Measurements from ENCODE around the gene SKAP1.
"Not testable (repeated sequence)": the region's sequence is repeated elsewhere in the genome, so short reads cannot be mapped to it uniquely, and the experiment has no call there.

SKAP1 gene

GRCh38 chr17:48410821-48411220 is 19.2 kb downstream of the SKAP1 start:
- H3K9me3 ChIP-seq (ENCODE audit: control insufficient read depth, low read length); DNase-seq (ENCODE audit: low read depth); H3K4me1 ChIP-seq (ENCODE audit: control insufficient read depth, insufficient read depth, low read length); H3K4me3 ChIP-seq (ENCODE audit: low read length); H3K27me3 ChIP-seq (replicated peaks; ENCODE audit: control insufficient read depth, insufficient read depth, low read length); H3K36me3 ChIP-seq (ENCODE audit: control insufficient read depth, insufficient read depth, low read length, severe bottlenecking); H3K9ac ChIP-seq (ENCODE audit: low read length): not testable (repeated sequence)

- Histone ChIP-seq H3K4me3 (ENCODE audit: low read length) (no peak overlapping the region), H3K36me3 (ENCODE audit: control insufficient read depth, insufficient read depth, low read length, severe bottlenecking) (no peaks in the 10 kb centered on the region), H3K27me3 (replicated peaks; ENCODE audit: control insufficient read depth, insufficient read depth, low read length) (no peaks in the 10 kb centered on the region), H3K9me3 (ENCODE audit: control insufficient read depth, low read length) (no peaks in the 10 kb centered on the region), H3K9ac (ENCODE audit: low read length) (no peak overlapping the region), H3K4me1 (ENCODE audit: control insufficient read depth, insufficient read depth, low read length) (no peaks in the 10 kb centered on the region)
- no peak for DNase-seq (ENCODE audit: low read depth)
These were observed 20.4 kb downstream of the SKAP1 start for GRCh38 chr17:48409607-48410006.

GRCh38 chr17:48406936-48407567 is 23.0 kb downstream of the SKAP1 start:
- no peaks in the 10 kb centered on the region for H3K36me3 ChIP-seq (ENCODE audit: control insufficient read depth, insufficient read depth, low read length, severe bottlenecking)
- H3K4me1 ChIP-seq (ENCODE audit: control insufficient read depth, insufficient read depth, low read length) = no peaks in the 10 kb centered on the region
- no peak for DNase-seq (ENCODE audit: low read depth)
- H3K27me3 ChIP-seq (replicated peaks; ENCODE audit: control insufficient read depth, insufficient read depth, low read length) = no peaks in the 10 kb centered on the region
- H3K9ac ChIP-seq (ENCODE audit: low read length) = no peak overlapping the region
- H3K9me3 ChIP-seq (ENCODE audit: control insufficient read depth, low read length) = no peaks in the 10 kb centered on the region
- H3K4me3 ChIP-seq (ENCODE audit: low read length) = no peak overlapping the region

- peaks cover 36% of the 10 kb centered on the region for H3K4me1 ChIP-seq (ENCODE audit: control insufficient read depth, insufficient read depth, low read length)
- no peak overlapping the region for H3K4me3 ChIP-seq (ENCODE audit: low read length)
- no peak for DNase-seq (ENCODE audit: low read depth)
- no peak overlapping the region for H3K9ac ChIP-seq (ENCODE audit: low read length)
- no peaks in the 10 kb centered on the region for H3K27me3 ChIP-seq (replicated peaks; ENCODE audit: control insufficient read depth, insufficient read depth, low read length)
- H3K9me3 ChIP-seq (ENCODE audit: control insufficient read depth, low read length) = no peaks in the 10 kb centered on the region
- H3K36me3 ChIP-seq (ENCODE audit: control insufficient read depth, insufficient read depth, low read length, severe bottlenecking) = no peaks in the 10 kb centered on the region
These were observed 35.2 kb downstream of the SKAP1 start for GRCh38 chr17:48394821-48395220.

- H3K4me3 ChIP-seq (ENCODE audit: low read length) = peak overlapping the region; percentile 78
- peaks cover 51% of the 10 kb centered on the region for H3K4me1 ChIP-seq (ENCODE audit: control insufficient read depth, insufficient read depth, low read length)
- DNase-seq (ENCODE audit: low read depth) = no peak
- no peaks in the 10 kb centered on the region for H3K9me3 ChIP-seq (ENCODE audit: control insufficient read depth, low read length)
- peak overlapping the region; percentile 68 for H3K9ac ChIP-seq (ENCODE audit: low read length)
- H3K27me3 ChIP-seq (replicated peaks; ENCODE audit: control insufficient read depth, insufficient read depth, low read length) = no peaks in the 10 kb centered on the region
- no peaks in the 10 kb centered on the region for H3K36me3 ChIP-seq (ENCODE audit: control insufficient read depth, insufficient read depth, low read length, severe bottlenecking)
These were observed 36.7 kb downstream of the SKAP1 start for GRCh38 chr17:48393283-48393682.

GRCh38 chr17:48392857-48393256 is 37.2 kb downstream of the SKAP1 start:
- Histone ChIP-seq H3K9me3 (ENCODE audit: control insufficient read depth, low read length) (no peaks in the 10 kb centered on the region), H3K4me1 (ENCODE audit: control insufficient read depth, insufficient read depth, low read length) (peaks cover 51% of the 10 kb centered on the region), H3K4me3 (ENCODE audit: low read length) (peak overlapping the region; percentile 78), H3K27me3 (replicated peaks; ENCODE audit: control insufficient read depth, insufficient read depth, low read length) (no peaks in the 10 kb centered on the region), H3K36me3 (ENCODE audit: control insufficient read depth, insufficient read depth, low read length, severe bottlenecking) (no peaks in the 10 kb centered on the region), H3K9ac (ENCODE audit: low read length) (peak overlapping the region; percentile 68)
- DNase-seq (ENCODE audit: low read depth) = no peak

GRCh38 chr17:48391444-48391843 is 38.6 kb downstream of the SKAP1 start:
- DNase-seq (ENCODE audit: low read depth) = no peak
- Histone ChIP-seq H3K27me3 (replicated peaks; ENCODE audit: control insufficient read depth, insufficient read depth, low read length) (no peaks in the 10 kb centered on the region), H3K9ac (ENCODE audit: low read length) (no peak overlapping the region), H3K4me3 (ENCODE audit: low read length) (no peak overlapping the region), H3K4me1 (ENCODE audit: control insufficient read depth, insufficient read depth, low read length) (peaks cover 57% of the 10 kb centered on the region), H3K36me3 (ENCODE audit: control insufficient read depth, insufficient read depth, low read length, severe bottlenecking) (no peaks in the 10 kb centered on the region), H3K9me3 (ENCODE audit: control insufficient read depth, low read length) (no peaks in the 10 kb centered on the region)

- H3K4me1 ChIP-seq (ENCODE audit: control insufficient read depth, insufficient read depth, low read length) = peaks cover 57% of the 10 kb centered on the region
These were observed 40.1 kb downstream of the SKAP1 start for GRCh38 chr17:48389903-48390302.

GRCh38 chr17:48388955-48389743 is 40.9 kb downstream of the SKAP1 start:
- Histone ChIP-seq H3K27me3 (replicated peaks; ENCODE audit: control insufficient read depth, insufficient read depth, low read length) (no peaks in the 10 kb centered on the region), H3K36me3 (ENCODE audit: control insufficient read depth, insufficient read depth, low read length, severe bottlenecking) (no peaks in the 10 kb centered on the region), H3K9ac (ENCODE audit: low read length) (peak overlapping the region; percentile 69), H3K9me3 (ENCODE audit: control insufficient read depth, low read length) (no peaks in the 10 kb centered on the region), H3K4me1 (ENCODE audit: control insufficient read depth, insufficient read depth, low read length) (peaks cover 57% of the 10 kb centered on the region), H3K4me3 (ENCODE audit: low read length) (peak overlapping the region; percentile 38)
- DNase-seq (ENCODE audit: low read depth) = no peak

More at GRCh38 chr17:48389903-48390302, 40.1 kb downstream of the SKAP1 start:
- no peaks in the 10 kb centered on the region for H3K36me3 ChIP-seq (ENCODE audit: control insufficient read depth, insufficient read depth, low read length, severe bottlenecking)
- DNase-seq (ENCODE audit: low read depth) = no peak
- no peaks in the 10 kb centered on the region for H3K9me3 ChIP-seq (ENCODE audit: control insufficient read depth, low read length)
- H3K9ac ChIP-seq (ENCODE audit: low read length) = peak overlapping the region; percentile 69
- peak overlapping the region; percentile 38 for H3K4me3 ChIP-seq (ENCODE audit: low read length)
- no peaks in the 10 kb centered on the region for H3K27me3 ChIP-seq (replicated peaks; ENCODE audit: control insufficient read depth, insufficient read depth, low read length)

GRCh38 chr17:48386826-48387225 is 43.2 kb downstream of the SKAP1 start:
- no peak for DNase-seq (ENCODE audit: low read depth)
- H3K36me3 ChIP-seq (ENCODE audit: control insufficient read depth, insufficient read depth, low read length, severe bottlenecking) = no peaks in the 10 kb centered on the region
- H3K9ac ChIP-seq (ENCODE audit: low read length) = no peak overlapping the region
- H3K27me3 ChIP-seq (replicated peaks; ENCODE audit: control insufficient read depth, insufficient read depth, low read length) = no peaks in the 10 kb centered on the region
- H3K4me3 ChIP-seq (ENCODE audit: low read length) = no peak overlapping the region
- peaks cover 41% of the 10 kb centered on the region for H3K4me1 ChIP-seq (ENCODE audit: control insufficient read depth, insufficient read depth, low read length)
- H3K9me3 ChIP-seq (ENCODE audit: control insufficient read depth, low read length) = no peaks in the 10 kb centered on the region

- no peaks in the 10 kb centered on the region for H3K27me3 ChIP-seq (replicated peaks; ENCODE audit: control insufficient read depth, insufficient read depth, low read length)
- DNase-seq (ENCODE audit: low read depth) = no peak
- peaks cover 26% of the 10 kb centered on the region for H3K4me1 ChIP-seq (ENCODE audit: control insufficient read depth, insufficient read depth, low read length)
- no peaks in the 10 kb centered on the region for H3K36me3 ChIP-seq (ENCODE audit: control insufficient read depth, insufficient read depth, low read length, severe bottlenecking)
- no peak overlapping the region for H3K4me3 ChIP-seq (ENCODE audit: low read length)
- H3K9me3 ChIP-seq (ENCODE audit: control insufficient read depth, low read length) = no peaks in the 10 kb centered on the region
- no peak overlapping the region for H3K9ac ChIP-seq (ENCODE audit: low read length)
These were observed 44.7 kb downstream of the SKAP1 start for GRCh38 chr17:48385319-48385718.

Measured in adipocyte (in vitro differentiated cells).